ENCODE measurements around the gene KCNF1.
A peak's percentile ranks its signal among the peaks of the same experiment; 100 is the strongest.

The KCNF1 gene

DNA sequence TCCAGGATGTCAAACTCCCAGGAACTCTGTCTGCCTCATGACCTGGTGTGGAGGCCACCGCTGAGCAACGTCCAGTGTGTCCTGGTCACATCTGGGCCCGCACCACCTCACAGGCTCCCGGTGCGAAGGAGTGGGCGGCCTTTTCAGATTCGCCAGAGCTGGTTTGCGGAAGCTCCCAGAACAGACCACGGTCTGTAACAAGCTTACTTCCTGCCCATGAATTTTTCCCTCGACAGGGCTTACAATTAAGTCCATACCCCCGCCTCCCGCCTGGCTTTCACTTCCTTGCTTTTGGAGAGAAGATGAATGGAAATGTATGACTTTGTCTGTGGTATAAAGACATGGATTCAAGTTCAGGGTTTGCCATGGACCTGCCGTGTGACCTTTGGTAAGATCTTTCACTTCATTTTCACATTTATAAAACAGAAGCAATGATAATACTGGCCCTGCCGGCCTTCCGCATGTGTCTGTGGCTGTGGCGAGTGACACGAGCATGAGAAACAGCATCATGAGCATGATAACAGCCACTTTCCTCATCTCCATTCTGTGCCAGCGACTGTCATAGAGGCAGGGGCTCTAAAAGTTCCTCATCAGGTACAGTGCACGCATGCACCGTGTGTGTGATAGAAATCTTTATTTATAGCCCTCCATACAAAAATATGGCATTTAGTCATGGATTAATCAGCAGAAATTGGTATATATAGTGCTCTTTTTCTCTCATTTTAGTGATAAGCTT is 31.0 kb upstream of the KCNF1 start:
- DNase-seq (ENCODE audit: low spot score): peak; percentile 55

GRCh38 chr2:10882568-10882967 is 29.2 kb upstream of the KCNF1 start:
- peak; percentile 8 for DNase-seq (ENCODE audit: low spot score)

DNA sequence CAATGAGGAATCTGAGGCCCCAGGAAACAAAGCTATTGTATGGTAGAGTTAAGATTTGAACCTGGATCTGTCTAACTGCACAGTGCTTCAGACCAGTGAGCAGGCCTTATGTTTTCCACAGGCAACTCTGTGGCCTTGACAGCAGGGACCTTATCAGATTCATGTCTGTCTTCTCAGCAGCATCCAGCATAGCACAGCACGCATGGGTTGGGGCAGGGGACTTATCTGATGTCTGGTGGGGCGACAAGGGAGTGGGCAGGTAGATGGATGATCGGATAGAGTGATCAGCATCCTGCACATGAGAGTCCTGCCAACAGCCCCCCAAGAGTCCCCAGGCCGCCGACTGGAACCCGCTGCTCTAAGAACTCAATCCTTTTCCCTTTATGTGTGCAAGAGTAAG is 28.7 kb upstream of the KCNF1 start:
- peak; percentile 34 for DNase-seq (ENCODE audit: low spot score)

- DNase-seq (ENCODE audit: low spot score): peak; percentile 20
These were observed 27.8 kb upstream of the KCNF1 start for GRCh38 chr2:10883801-10884478.

DNA sequence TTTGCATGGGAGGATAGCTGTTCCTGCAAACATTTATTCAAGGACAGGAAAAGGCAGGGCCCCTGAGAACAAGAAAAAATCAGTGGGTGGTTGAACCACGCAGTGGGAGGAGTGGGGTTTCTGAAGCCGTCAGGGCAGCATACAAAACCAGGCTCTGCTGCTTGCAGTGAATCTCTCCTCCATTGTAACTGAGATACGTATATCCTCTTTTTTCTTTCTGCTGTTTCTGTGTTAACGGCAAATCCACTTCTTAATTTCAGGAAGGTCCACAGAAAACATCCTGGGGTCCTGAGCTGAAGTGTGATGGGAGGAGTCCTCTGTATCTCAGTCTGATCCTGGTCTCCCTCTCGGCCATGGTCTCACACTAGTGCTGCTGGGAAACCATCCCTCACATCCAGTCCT is 27.2 kb upstream of the KCNF1 start:
- DNase-seq (ENCODE audit: low spot score): peak; percentile 30

DNA sequence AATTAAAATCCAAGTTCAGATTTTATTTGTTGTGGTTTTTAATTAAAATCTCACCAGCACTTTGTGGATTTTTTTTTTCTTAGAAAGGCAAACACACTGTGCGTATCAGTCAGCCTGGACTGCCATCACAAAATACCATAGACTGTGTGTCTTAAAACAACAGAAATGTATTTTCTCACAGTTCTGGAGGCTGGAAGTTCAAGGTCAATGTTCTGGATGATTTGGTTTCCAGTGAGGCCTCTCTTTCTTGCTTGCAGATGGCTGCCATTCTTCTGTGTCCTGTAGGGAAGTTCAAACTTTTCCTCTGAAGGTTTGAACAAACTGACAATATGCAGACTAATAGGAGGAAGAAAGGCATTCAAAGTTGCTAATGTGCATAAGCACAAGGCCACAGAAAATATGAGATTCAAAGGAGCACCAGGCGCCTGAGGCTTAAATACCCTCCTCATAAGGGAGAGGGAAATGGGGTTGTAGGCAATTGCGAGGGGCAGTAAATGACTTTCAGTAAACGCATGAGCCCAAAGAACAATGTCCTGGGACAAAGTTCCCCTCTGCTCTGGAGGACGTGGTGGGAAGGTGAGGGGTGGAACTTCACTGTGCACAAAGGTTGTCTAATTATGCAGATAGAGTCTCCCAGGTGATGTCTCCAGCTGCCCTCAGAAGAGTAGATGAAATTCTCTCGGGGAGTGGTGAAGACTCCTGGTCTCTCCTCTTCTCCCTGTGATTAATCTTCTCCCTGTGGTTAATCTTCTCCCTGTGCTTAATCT is 26.5 kb upstream of the KCNF1 start:
- peak; percentile 28 for DNase-seq (ENCODE audit: low spot score)

DNA sequence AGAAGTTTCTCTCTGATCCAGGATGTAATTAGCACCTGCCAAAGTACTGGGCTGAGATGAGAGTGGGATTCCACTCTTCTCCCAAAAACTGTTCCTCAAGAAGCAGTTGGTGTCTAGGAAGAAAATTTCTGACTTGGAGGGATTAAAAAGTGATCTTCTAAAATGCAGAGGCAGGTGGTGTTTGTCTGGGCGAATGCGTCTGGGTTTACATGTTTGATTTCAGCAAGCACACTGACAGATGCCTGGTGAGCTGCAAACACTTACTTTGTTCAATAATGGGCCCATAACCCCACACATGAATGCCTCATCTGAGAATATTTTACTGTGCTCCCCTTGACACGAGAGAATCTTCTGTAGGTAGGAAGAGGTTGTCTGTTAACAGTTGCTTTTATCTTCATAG is 24.3 kb upstream of the KCNF1 start:
- peak; percentile 12 for DNase-seq (ENCODE audit: low spot score)

- DNase-seq (ENCODE audit: low spot score): peak; percentile 67
These were observed 22.0 kb upstream of the KCNF1 start for GRCh38 chr2:10889651-10890215.

DNA sequence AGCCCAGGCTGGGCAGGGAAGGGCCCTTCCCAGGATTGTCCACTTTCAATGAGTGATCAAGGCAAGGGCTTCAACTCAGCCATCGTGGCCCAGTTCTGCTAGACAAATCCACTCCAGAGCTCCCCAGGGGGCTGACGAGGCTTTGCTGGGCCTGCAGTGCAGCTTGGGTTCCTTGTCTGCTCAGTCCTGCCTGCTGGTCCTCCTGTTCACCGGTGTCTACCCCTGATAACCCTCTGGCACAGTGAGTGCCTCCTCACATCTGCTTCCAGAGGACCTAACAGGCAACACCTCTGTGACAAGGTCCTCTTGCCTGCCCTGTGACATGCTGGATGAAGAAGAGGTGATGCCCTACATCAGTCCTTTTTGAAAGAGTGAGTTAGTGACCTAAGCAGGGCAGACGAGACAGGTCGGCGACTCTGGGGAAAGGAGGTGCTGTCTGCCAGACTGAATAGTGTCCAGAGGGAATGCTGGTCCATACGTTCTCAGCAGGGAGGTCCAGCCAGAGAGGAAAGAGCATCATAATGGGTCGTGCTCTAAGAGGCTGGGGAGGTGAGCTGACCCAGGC is 20.9 kb upstream of the KCNF1 start:
- peak; percentile 49 for DNase-seq (ENCODE audit: low spot score)

DNA sequence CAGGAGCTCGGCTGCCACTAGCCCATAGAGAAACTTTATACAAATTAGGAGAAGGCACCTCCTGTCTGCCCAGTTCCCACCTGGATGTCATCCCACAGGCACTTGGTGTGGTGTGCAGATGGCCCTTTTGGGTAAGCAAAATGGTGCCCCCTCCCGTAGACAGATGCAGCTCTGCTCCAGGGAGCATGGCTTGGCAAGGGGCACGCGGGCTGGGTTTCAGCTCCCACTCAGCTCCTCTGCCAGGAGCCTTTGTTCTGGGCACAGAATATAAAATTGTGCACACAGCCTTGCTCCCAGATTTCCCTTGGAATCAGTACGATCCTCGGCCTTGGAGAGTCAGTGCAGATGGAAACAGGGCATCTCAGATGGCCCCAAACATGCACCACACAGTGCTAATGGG is 20.3 kb upstream of the KCNF1 start:
- peak; percentile 53 for DNase-seq (ENCODE audit: low spot score)

- peak; percentile 12 for DNase-seq (ENCODE audit: low spot score)
These were observed 19.9 kb upstream of the KCNF1 start for GRCh38 chr2:10891848-10892247.

- DNase-seq (ENCODE audit: low spot score): no peak
These were observed 19.4 kb upstream of the KCNF1 start for GRCh38 chr2:10892316-10892715.

- peak; percentile 56 for DNase-seq (ENCODE audit: low spot score)
These were observed 18.9 kb upstream of the KCNF1 start for GRCh38 chr2:10892796-10893350.

GRCh38 chr2:10894264-10894935 is 17.3 kb upstream of the KCNF1 start:
- peak; percentile 30 for DNase-seq (ENCODE audit: low spot score)

GRCh38 chr2:10895231-10895630 is 16.5 kb upstream of the KCNF1 start:
- no peak for DNase-seq (ENCODE audit: low spot score)

DNA sequence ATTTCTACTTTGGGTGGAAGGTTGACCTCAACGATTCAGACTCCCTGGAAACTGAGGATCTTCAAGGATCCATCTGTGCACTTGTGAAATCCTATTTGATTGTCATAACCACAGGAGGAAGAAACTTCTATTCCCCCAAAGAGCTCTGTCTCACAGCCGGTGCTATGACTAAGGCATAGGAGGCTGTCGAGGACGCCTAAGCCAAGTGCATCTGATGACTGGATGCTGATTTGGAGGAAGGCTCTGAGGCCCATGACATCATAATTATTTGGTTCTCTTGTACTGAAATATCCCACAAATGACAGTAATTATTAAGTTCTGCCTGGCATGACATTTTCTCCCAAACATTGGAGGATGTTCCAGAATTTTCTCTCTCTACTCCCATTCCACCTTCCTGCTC is 13.8 kb upstream of the KCNF1 start:
- peak; percentile 14 for DNase-seq (ENCODE audit: low spot score)

DNA sequence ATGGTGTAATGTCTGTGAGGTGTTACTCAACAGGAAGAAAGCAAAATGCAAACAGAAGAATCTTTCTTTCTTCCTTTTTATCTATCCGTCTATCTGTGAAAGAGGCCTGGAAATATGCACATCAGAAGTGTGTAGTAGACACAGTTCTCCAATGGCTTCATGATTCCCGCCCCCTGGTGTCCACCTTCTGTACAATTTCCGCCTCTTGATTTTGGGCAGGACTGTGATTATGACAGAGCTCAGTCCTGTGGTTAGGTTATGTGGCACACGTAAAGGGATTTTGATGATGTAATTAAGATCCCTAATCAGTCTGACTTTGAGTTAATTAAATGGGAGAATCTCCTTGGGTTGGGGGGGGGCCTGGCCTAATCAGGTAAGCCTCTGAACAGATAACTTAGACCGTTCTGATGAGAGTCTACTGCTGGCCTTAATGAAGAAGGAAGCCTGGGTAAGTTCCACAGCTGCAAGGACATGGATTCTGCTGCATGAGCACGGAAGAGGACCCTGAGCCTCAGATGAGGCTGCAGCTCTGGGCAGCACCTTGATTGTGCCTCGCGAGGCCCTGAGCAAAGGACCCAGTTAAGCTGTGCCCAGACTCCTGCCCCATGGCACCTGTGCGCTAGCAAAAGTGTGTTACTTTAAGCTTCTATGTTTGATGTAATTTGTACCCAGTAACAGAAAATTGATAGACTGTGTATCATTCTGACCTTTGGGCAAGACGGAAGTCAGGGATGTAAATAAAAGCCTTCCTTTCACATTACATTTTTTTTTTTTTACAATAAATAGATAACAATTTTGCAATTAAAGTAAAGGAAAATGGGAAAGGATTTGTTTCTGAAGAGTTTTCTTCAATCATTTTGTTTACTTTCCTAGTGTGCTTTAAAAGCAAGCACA is 11.3 kb upstream of the KCNF1 start:
- DNase-seq (ENCODE audit: low spot score): peak; percentile 17

DNA sequence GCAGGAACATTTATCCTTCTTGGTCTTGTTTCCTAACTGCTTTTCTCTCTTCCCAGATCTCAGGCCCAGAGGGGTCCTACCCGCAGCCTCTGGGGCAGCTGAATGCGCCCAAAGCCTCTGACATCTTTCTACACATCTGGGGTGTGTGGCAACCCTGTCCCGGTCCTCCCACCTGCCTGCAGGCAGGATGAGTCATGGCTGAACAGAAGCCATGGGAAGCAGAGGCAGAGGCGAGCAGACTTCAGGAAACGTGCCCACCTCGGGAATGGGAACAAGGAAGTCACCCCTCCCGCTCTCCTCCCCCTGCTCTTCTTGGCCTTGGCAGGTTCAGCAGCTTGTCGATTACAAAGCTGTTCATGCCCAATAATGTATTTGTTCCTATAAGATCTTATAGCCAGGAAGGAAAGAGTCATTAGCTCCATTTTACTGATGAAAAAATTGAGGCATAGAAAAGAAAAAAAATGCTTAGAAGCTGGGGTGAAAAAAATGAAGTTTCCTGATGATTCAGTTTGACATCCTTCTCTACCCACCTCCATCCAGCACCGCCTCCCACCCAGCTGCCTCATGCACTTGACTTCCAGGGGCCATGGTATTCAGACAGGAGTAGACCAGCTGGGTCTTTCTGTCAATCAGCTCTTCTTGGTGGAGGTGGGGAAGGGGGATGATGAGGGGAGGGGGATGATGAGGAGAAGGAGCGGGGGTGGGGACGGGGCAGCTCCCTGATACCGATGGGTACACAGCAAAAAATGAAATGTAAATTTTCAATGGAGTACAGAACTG is 10.4 kb upstream of the KCNF1 start:
- DNase-seq (ENCODE audit: low spot score): peak; percentile 60

DNA sequence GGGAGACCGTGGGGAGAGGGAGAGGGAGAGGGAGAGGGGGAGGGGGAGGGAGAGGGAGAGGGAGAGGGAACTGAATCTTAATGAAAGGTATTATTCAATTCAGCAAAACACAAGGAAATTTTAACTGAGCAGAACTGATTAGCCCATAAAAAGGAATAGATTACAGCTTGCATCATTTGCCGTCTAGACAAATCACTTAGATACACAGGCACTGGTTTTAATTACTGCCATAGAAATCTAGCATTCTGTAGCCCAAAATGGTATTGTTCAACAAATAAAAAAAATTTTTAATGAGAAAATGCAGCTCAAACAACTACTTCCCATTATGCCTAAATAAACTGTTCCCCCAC is 7.9 kb upstream of the KCNF1 start:
- DNase-seq (ENCODE audit: low spot score): no peak

DNA sequence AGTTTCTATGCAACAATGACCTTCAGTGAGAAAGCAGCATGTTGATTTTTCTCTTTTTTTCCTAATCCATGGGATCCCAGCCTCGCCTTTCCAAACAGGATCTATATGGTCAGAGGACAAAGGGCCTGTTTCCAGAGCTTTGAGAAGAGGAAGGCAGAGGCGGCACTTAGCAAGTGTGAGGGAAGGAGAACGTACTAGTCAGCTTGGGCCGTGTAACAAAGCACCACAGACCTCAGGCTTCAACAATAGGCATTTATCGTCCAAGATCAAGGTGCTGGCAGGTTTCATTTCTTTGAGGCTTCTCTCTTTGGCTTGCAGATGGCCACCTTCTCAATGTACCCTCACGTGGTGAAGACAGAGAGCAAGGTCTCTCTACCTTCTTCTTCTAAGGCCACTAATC is 7.3 kb upstream of the KCNF1 start:
- DNase-seq (ENCODE audit: low spot score): no peak

Data from left forelimb (tissue), 1 donor.